NB4 (cell line): ENCODE measurements around the gene COL2A1.

ENCODE experiments used
- DNase-seq: peaks from one replicate; pipeline ENCODE4 v3.0.0; 2010; ENCODE audit warnings: low read depth
- H3K4me3 ChIP-seq: one replicate; pipeline ENCODE4 v1.5.1; 2011; ENCODE audit warnings: mild to moderate bottlenecking, low read depth, low read length, moderate library complexity
- MYC ChIP-seq: IDR thresholded peaks from 2 replicates; pipeline ENCODE4 v1.6.1; 2011; ENCODE audit warnings: low read depth, low read length
- POLR2A ChIP-seq: IDR thresholded peaks from 2 replicates; pipeline ENCODE4 v1.6.1; 2011; ENCODE audit warnings: mild to moderate bottlenecking; ENCODE audit not compliant: insufficient read length; ENCODE audit errors: extremely low read depth
- TF ChIP-seq, protein P1 (sequence below): IDR thresholded peaks from 2 replicates; pipeline ENCODE4 v1.6.1; 2011; ENCODE audit warnings: low read depth, low read length
- TF ChIP-seq, protein P2 (sequence below): IDR thresholded peaks from one replicate; pipeline ENCODE4 v1.5.1; 2012; ENCODE audit warnings: low read depth, low read length

COL2A1 gene

DNA sequence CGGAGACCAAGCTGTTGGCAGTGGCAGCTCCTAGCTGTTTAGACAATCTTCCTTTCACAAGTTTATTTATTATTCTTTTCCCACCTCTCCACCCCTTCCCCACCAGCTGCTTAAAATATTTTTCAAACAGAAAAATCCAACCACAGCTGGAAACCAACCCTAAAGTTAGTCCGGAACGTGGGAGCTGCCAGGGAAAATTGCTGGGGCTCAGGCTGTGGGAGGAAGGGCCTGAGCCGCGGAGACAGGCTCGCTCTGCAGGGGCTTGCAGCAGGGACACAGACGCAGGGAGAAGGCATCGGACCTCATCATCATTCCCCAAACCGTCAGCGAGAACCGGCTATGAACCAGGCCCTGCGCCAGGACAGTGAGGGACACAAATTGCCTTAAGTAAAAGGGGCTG lies 56.9 kb downstream of the COL2A1 start:
- no peak for TF ChIP-seq POLR2A
- TF ChIP-seq, protein P1, sequence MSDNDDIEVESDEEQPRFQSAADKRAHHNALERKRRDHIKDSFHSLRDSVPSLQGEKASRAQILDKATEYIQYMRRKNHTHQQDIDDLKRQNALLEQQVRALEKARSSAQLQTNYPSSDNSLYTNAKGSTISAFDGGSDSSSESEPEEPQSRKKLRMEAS: no peak
- no peak for TF ChIP-seq MYC
- TF ChIP-seq, protein P2, sequence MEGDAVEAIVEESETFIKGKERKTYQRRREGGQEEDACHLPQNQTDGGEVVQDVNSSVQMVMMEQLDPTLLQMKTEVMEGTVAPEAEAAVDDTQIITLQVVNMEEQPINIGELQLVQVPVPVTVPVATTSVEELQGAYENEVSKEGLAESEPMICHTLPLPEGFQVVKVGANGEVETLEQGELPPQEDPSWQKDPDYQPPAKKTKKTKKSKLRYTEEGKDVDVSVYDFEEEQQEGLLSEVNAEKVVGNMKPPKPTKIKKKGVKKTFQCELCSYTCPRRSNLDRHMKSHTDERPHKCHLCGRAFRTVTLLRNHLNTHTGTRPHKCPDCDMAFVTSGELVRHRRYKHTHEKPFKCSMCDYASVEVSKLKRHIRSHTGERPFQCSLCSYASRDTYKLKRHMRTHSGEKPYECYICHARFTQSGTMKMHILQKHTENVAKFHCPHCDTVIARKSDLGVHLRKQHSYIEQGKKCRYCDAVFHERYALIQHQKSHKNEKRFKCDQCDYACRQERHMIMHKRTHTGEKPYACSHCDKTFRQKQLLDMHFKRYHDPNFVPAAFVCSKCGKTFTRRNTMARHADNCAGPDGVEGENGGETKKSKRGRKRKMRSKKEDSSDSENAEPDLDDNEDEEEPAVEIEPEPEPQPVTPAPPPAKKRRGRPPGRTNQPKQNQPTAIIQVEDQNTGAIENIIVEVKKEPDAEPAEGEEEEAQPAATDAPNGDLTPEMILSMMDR: no peak
- no peak overlapping the region for H3K4me3 ChIP-seq
- no peak for DNase-seq

DNA sequence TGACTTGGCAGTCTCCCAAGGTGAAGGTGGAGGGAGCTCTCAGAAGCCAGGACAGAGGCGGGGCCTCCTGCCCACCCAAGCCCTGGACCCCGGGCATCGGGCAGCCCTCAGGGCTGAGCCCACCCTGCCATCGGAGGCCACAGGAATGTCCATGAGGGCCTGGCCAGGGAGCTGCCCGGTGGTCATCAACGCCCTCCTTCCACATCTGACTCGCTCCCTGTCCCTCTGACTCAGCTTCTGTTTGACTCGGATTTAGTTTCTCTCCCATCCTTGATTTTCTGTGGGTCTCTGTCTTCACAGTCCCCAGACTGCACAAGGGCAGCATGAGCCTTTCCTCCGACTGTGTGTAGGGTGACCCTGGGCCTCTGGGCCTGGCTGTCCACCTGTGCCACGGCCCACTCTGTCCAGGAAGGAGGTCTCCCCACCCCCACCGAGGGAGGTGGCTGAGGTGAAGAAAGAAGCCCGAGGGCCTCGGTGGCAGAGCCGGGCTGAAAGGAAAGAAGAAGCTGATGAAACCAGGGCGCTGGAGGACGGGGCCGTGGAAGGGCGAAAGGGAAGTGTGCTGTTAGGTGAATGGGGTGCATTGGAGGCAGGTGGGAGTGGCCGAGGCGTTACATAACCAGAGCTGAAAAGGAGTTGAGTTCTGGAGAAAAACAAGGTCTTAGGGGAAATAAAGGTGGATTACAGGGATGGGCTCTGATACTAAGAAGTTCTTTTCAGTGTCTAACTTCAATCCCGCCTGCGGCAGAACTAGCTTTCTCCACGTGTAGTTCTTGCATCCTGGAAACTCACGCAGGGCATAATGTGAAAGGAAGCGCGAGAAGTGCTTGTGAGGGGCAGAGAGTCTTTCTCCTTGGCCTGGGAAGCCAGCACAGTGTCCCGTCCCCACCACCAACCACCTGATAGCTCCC lies 57.6 kb downstream of the COL2A1 start:
- peak; percentile 79 for DNase-seq
- no peak for TF ChIP-seq POLR2A
- peak; percentile 60 for TF ChIP-seq MYC
- TF ChIP-seq, protein P2: peak; percentile 1
- TF ChIP-seq, protein P1: peak; percentile 56
- H3K4me3 ChIP-seq: no peak overlapping the region

DNA sequence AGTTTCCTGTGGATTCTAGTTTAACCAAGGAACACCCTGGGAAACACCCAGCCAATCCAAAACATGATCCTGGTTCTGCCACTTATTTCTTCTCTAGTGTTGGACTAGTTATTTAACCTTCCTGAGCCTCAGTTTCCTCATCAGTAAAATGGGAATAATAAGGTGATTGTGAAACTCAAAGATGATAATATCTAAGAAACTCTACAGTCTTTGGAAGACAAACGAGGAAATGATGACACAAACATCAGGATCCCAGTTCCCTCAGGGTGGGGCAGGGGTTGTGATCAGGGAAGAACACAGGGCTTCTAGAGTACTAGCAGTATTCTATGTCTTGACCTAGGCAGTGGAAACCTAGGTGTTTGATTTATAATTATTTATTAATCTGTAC lies 58.9 kb downstream of the COL2A1 start:
- TF ChIP-seq MYC: no peak
- TF ChIP-seq POLR2A: no peak
- TF ChIP-seq, protein P2: no peak
- TF ChIP-seq, protein P1: no peak
- no peak for DNase-seq
- no peak overlapping the region for H3K4me3 ChIP-seq

DNA sequence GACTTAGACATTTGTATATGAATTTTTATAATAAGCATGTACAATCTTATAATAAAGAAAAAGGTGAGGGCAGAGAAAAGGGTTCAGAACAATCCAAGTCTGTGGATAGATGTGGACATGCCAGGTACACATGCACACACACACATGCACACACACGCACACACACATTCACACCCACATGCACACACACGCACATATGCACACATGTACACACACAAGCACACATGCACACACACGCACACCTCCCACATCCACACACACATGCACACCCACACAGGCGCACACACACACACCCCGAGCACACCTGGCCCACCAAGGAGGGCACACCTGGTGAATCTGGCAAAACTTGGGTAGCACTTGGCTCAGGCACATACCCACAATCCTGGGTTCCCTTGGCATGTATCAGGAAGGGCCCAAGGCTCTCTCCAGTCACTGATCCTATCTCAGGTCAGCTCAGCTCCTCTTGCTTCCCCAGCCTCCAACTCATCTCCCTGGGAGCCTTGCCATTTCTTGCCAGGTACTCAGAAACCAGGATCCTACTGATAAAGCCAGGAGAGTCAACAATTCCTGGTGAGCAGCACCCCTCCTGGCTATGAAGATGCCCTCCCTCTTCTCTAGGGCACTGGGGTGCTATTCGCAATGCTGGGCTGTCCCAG lies 59.5 kb downstream of the COL2A1 start:
- TF ChIP-seq, protein P2: no peak
- TF ChIP-seq MYC (no peak), POLR2A (no peak)
- TF ChIP-seq, protein P1: no peak
- H3K4me3 ChIP-seq: no peak overlapping the region
- DNase-seq: no peak

DNA sequence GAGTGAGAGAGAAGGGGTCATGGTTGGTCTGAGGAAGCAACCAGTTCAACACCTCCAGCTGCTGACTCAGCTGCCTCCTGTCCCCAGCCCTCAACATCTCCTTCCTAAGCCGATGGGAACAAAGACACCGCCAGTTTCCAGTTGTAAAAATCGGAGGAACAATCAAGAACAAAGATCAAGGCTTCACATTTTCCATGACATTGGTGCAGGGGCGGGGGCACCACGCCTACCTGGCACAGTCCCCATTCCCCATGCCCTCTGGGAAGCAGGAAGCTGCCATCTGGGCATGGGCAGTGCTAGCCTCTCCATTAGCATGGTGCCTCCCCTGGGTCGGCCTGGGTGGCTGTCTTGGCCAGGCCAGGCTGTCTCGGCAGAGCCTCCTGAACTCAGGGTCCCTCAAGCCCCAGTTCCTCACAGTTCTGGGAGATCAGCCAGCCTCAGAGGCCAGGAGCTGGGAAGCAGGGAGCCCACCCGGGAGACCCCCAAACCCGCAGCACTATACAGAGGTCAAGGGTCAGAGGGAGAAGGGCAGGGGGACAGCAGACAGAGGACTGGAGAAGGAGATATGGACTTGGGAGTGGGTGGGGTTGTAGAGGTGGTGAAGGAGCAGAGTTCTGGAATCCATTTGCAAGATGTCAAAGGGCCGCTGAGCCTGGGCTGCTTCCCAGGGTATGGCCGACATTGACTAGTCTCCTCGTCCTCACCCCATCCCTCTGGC lies 60.5 kb downstream of the COL2A1 start:
- H3K4me3 ChIP-seq: no peak overlapping the region
- TF ChIP-seq MYC (no peak), POLR2A (no peak)
- TF ChIP-seq, protein P2: no peak
- TF ChIP-seq, protein P1: no peak
- DNase-seq: no peak
